Stomach (tissue), 4 donors: ENCODE measurements around the gene USP46.

Experiments used
- POLR2A ChIP-seq, 4 donors: fragments of 450-650 bp; IDR thresholded peaks; one replicate each; pipeline ENCODE4 v1.6.1; 2016; ENCODE audit warnings: antibody characterized with exemption in 4 of 4, control low read depth in 2 of 4, mild to moderate bottlenecking in 1 of 4, moderate library complexity in 1 of 4
- POLR2AphosphoS5 ChIP-seq, 3 donors: sonication (generic); formaldehyde crosslinking; IDR thresholded peaks; one replicate each; pipeline ENCODE4 v1.6.1; 2016; ENCODE audit warnings: antibody characterized with exemption in 3 of 3
- TF ChIP-seq, protein P1 (sequence below), 7 experiments: fragments of 450-650 bp in 4 of 7; fragments of 200-600 bp in 3 of 7; sonication (generic) in 3 of 7; IDR thresholded peaks; one replicate each; pipeline ENCODE4 v1.5.1; 2016 to 2019; ENCODE audit warnings: antibody characterized with exemption in 7 of 7, control low read depth in 2 of 7, mild to moderate bottlenecking in 1 of 7

DNA sequence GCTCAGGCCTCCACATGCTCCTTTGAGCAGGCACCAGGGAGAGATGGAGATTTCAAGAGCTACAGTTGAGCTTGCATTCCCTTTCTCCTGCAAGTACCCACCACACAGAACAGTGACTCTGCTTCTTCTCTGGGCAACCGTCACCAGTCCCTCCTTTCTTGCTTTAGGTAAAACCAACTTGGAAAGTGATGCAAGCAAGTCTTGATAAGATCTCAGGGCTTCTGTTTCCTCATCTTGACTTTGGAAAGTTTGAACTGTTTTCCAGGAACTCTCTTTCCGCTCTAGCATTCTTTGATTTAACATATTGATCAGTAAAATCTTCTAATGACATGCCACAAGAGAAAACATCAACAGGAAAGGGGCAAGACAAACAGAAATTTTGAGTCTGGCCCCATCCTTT is 73.7 kb downstream of the USP46 start:
- TF ChIP-seq, protein P1, sequence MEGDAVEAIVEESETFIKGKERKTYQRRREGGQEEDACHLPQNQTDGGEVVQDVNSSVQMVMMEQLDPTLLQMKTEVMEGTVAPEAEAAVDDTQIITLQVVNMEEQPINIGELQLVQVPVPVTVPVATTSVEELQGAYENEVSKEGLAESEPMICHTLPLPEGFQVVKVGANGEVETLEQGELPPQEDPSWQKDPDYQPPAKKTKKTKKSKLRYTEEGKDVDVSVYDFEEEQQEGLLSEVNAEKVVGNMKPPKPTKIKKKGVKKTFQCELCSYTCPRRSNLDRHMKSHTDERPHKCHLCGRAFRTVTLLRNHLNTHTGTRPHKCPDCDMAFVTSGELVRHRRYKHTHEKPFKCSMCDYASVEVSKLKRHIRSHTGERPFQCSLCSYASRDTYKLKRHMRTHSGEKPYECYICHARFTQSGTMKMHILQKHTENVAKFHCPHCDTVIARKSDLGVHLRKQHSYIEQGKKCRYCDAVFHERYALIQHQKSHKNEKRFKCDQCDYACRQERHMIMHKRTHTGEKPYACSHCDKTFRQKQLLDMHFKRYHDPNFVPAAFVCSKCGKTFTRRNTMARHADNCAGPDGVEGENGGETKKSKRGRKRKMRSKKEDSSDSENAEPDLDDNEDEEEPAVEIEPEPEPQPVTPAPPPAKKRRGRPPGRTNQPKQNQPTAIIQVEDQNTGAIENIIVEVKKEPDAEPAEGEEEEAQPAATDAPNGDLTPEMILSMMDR (IDR thresholded peaks at IDR 0.05), result no peak
- TF ChIP-seq POLR2AphosphoS5 (IDR thresholded peaks at IDR 0.05), result no peak
- TF ChIP-seq POLR2A (IDR thresholded peaks at IDR 0.05), result no peak
